OCI-M1 (cell line): ENCODE data around the gene PPP6R3.
"Not testable (repeated sequence)": the region's sequence is repeated elsewhere in the genome, so short reads cannot be mapped to it uniquely, and the experiment has no call there.

Experiments used
- DNase-seq: peaks from one replicate; lab custom pipeline; 2025; lab: John Stamatoyannopoulos, UW

PPP6R3 gene

GRCh38 chr11:68609761-68610160 is 149.2 kb downstream of the PPP6R3 start:
- DNase-seq, result no peak

- DNase-seq, result peak; percentile 64
These were observed 150.0 kb downstream of the PPP6R3 start for GRCh38 chr11:68610452-68611116.

GRCh38 chr11:68615657-68616056 is 155.1 kb downstream of the PPP6R3 start:
- no peak for DNase-seq

- no peak for DNase-seq
These were observed 157.6 kb downstream of the PPP6R3 start for GRCh38 chr11:68617925-68618809.

GRCh38 chr11:68621826-68622225 is 161.3 kb downstream of the PPP6R3 start:
- no peak for DNase-seq

GRCh38 chr11:68623706-68624105 is 163.2 kb downstream of the PPP6R3 start:
- not testable (repeated sequence) for DNase-seq

GRCh38 chr11:68625069-68625468 is 164.5 kb downstream of the PPP6R3 start:
- DNase-seq, result not testable (repeated sequence)

- not testable (repeated sequence) for DNase-seq
These were observed 165.7 kb downstream of the PPP6R3 start for GRCh38 chr11:68626236-68626635.

- DNase-seq, result not testable (repeated sequence)
These were observed 168.3 kb downstream of the PPP6R3 start for GRCh38 chr11:68628837-68629236.

- not testable (repeated sequence) for DNase-seq
These were observed 171.8 kb downstream of the PPP6R3 start for GRCh38 chr11:68632375-68632774.

GRCh38 chr11:68632802-68633201 is 172.2 kb downstream of the PPP6R3 start:
- DNase-seq, result peak; percentile 97

- DNase-seq, result not testable (repeated sequence)
These were observed 174.1 kb downstream of the PPP6R3 start for GRCh38 chr11:68634606-68635005.

- DNase-seq, result not testable (repeated sequence)
These were observed 174.6 kb downstream of the PPP6R3 start for GRCh38 chr11:68635172-68635571.

GRCh38 chr11:68635883-68636282 is 175.3 kb downstream of the PPP6R3 start:
- not testable (repeated sequence) for DNase-seq

- DNase-seq, result not testable (repeated sequence)
These were observed 178.8 kb downstream of the PPP6R3 start for GRCh38 chr11:68639322-68639721.

- no peak for DNase-seq
These were observed 181.3 kb downstream of the PPP6R3 start for GRCh38 chr11:68641880-68642279.

- no peak for DNase-seq
These were observed 183.0 kb downstream of the PPP6R3 start for GRCh38 chr11:68643585-68643984.

- DNase-seq, result no peak
These were observed 186.3 kb downstream of the PPP6R3 start for GRCh38 chr11:68646832-68647231.

- no peak for DNase-seq
These were observed 189.5 kb downstream of the PPP6R3 start for GRCh38 chr11:68649851-68650555.

- DNase-seq, result no peak
These were observed 190.2 kb downstream of the PPP6R3 start for GRCh38 chr11:68650801-68651200.

- no peak for DNase-seq
These were observed 190.8 kb downstream of the PPP6R3 start for GRCh38 chr11:68651208-68651984.
